HS-27A (cell line): ENCODE data around the gene NMNAT2.
"Not testable (repeated sequence)": the region's sequence is repeated elsewhere in the genome, so short reads cannot be mapped to it uniquely, and the experiment has no call there.

Source experiments
- DNase-seq: peaks from one replicate; pipeline ENCODE4 v3.0.0-alpha.2; 2012; ENCODE audit warnings: low read depth, missing footprints

NMNAT2 gene

DNA sequence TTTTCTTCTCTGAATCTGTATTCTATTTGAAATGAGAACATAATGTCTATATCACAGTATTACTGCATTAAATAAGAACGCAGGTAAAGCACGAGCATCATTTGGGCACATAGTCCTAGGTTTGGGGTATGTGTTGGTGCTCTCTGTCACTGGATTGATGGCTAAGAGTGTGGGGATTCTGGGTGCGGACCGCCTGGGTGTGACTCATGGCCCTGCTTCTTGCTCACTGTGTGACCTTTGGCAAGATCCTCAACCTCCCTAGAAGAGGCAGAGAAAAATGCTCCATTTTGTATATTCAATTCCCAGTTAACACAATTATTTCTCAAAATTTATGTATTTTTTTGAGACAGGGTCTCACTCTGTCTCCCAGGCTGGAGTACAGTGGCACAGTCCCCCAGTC, 132.4 kb downstream of the NMNAT2 start:
- no peak for DNase-seq

DNA sequence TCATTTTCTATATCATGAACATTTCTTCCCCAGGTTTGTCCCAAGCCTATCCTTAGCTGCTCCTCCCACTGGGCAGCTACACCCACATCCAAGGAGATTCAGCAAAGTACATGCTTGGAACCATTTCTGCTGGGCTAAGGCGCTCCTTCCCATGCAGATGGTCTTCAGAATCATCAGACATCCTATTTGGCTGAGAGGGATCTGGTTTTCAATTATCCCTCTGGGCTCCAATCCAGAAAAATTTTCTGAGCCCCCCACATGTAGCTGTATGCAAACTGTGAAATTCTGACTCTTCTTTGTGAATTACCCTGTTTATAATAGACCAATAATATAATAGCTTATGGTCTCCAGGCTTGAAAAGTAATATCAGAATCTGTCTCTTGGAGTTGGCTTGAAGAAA, 132.9 kb downstream of the NMNAT2 start:
- DNase-seq, result no peak

DNA sequence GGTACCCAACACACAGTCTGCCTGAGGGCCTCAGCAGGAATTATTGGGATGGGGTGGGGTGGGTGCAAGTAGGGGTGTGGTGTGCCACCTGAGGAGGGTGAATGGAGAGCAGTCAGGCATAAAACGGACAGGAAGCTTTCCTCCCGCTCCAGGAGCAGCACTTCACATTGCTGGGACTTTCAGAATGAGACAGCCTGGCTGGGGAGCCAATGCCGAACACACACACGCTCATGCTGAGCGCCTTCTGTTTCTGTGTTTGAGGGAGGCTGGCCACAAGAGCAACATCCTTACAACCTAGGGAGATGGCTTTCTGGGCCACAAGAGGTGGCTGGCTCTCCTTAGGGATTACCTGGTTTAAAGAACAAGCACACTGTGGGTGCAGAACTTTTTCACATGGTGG, 134.1 kb downstream of the NMNAT2 start:
- no peak for DNase-seq

DNA sequence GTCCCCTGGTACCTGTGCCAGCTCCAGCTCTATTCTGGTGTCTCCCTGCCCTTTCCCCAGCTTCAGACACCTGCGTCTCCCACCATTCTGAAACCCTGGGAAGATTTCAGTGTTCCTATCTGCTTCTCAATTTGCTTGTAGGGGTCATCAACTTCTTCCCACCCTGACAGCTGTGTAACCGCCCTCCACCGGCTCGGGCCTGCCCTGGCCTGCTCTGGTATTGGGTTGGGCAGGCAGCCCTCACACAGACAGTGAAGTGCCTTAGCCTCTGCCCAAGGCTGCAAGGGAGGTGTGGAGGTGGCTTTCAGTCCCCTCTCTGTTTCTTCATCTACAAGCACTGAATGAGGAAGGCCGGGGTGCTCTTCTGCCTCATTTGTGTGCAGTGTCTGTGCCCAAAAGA, 134.9 kb downstream of the NMNAT2 start:
- DNase-seq, result no peak

- DNase-seq, result no peak
Measured at GRCh38 chr1:183282101-183282855, 135.9 kb downstream of the NMNAT2 start.

- peak; percentile 88 for DNase-seq
Measured at GRCh38 chr1:183281553-183282091, 136.6 kb downstream of the NMNAT2 start.

GRCh38 chr1:183281039-183281438, 137.1 kb downstream of the NMNAT2 start:
- peak; percentile 71 for DNase-seq

GRCh38 chr1:183279835-183280234, 138.3 kb downstream of the NMNAT2 start:
- peak; percentile 72 for DNase-seq

DNA sequence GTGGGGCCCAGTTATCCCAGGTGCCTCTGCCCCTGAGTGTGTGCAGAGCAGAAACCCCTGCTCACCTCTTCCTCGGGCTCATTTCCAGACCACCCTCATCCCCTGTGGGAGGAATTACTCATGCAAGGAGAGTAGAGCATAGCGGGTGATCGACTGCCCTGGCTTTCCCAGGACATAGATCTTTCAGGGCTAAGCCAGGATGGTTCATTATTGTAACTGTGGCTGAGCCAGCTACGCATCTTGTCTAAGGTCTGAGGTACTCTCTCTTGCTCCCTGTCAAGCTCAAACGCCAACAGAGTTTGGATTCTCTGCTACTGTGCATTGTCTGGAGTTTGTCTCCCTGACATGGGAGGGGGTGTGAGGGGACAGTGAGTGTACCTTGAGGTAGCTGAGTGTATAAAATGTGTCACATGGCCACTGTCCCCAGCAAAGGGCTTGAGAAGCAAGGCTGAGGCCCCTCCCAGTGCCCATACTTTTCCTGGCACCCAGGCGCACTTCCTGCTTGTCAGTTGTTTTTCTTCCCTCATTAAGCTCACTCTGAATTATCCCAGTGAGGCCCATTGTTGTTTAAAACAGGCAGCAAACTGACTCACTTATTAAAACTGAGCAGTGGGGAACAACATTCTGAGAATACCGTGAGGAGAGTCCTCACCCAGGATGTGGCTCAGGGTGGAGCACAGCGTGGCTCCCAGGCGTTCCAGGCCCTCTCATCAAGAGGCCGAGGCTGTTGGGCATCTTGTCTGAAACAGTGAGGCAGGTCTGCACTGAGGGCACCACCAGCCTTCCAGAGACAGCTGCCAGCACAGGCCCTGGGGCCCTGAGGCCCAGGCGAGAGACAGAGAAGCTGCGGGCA, 139.2 kb downstream of the NMNAT2 start:
- DNase-seq, result peak; percentile 72

DNA sequence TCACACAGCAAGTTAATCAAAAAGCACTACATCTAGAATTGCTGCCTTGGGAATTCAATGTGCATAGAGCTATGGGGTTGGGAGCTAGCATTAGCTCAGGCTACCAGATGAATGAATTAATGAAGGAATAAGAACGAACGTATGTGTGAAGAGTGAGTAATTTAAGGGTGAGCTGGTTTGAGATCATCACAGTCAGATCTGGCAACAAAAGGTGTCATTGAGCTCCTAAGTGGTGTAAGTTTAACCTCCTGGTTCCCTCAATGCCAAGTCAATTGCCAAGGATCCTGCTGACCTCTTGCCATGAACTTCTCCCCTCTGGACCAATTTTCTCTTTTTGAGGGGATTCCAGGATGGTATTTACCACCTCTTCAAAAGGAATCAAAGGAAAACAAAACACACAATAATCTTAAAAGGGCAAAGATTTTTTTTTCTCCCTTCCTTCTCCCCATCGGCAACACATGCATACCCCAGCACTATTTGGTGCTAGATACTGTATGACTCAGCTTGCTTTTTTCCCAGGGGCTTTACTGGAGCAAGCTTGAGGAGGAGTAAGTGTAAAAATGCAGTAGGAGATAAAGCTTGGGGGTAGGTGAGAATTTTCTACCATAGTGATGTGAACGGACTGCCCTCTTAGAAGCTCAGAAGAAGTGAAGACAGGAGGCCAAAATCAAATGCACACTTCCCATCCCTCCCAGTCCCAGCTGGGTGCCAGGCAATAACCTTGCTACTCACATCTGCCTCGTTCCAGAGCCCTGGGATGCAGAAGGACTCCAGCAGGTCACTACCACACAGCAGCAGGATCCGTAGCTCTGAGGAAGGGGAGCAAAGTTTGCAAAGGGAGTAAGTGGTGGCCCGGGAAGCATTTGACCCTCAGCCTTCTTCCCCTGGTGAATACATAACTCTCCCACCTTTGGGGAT, 140.1 kb downstream of the NMNAT2 start:
- DNase-seq, result no peak

- no peak for DNase-seq
Measured at GRCh38 chr1:183276386-183277080, 141.6 kb downstream of the NMNAT2 start.

- no peak for DNase-seq
Measured at GRCh38 chr1:183275322-183275721, 142.9 kb downstream of the NMNAT2 start.

DNA sequence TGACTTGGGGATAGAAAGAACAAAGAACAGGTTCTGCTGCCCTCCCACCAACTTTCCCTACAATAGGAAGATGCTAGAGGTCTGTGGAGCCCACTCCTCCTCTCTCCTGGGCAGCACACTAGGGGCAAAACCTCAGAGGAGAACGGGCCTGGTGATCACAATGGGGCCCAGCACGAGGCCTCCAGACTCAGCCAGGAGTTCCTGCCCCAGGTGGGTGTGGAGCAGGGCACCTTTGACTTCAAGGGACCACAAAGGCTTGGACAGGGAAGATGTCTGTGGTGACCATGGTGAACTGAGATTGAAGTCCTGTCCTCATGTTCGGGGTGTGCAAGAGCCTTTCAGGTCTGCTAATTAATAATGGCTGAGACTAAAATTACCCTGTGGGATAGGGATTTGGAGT, 143.3 kb downstream of the NMNAT2 start:
- no peak for DNase-seq

GRCh38 chr1:183273984-183274383, 144.2 kb downstream of the NMNAT2 start:
- not testable (repeated sequence) for DNase-seq

GRCh38 chr1:183273300-183273699, 144.9 kb downstream of the NMNAT2 start:
- peak; percentile 60 for DNase-seq

DNA sequence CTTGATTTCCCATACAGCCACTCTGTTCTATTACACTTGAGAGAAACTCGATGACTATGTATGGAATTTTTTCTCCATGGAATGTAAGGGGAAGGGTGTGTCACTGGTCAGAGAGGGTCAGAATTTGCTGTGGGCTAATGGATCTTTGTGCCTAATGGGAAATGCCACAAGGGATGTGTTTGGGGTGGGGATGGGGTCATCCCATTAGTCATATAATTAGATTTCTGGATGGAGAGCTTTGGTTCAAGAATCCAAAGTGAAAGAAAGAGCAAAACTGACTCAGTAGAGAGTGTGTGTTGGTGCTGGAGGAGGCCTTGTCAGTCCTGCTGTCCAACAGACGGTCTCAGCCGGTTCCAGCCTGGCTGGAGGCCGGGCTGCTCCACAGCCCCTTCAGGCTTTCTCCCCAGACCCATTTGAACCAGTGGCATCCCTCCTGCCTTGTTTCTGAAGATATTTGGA, 145.8 kb downstream of the NMNAT2 start:
- DNase-seq, result peak; percentile 93

DNA sequence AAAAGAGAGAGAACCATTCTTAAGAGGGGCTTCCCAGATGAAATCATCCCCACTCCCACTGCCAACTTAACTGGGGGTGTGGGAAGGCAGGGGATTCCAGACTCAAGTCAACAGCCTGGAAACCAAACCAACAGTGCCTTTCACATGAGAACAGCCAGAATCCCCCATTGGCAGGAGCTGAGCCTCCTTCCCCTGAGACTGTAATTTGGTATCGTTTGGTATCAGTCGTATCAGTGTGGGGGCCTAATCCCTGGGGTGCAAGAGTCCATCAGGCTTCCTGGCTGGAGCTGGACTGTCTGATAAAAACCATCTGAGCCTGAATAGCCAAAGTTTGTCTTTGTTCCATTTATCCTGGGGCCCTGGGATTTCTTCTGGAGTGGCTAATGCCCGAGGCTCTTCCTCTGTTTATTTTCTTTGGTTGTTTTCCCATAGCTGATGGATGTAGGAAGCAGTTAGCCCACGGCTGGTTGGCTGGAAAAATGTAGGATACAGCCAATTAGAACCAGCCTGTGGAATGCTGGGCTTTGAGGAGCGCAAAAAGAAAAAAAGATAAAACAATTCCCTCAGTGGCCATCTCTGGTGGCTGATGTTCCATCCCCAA, 147.5 kb downstream of the NMNAT2 start:
- peak; percentile 69 for DNase-seq

DNA sequence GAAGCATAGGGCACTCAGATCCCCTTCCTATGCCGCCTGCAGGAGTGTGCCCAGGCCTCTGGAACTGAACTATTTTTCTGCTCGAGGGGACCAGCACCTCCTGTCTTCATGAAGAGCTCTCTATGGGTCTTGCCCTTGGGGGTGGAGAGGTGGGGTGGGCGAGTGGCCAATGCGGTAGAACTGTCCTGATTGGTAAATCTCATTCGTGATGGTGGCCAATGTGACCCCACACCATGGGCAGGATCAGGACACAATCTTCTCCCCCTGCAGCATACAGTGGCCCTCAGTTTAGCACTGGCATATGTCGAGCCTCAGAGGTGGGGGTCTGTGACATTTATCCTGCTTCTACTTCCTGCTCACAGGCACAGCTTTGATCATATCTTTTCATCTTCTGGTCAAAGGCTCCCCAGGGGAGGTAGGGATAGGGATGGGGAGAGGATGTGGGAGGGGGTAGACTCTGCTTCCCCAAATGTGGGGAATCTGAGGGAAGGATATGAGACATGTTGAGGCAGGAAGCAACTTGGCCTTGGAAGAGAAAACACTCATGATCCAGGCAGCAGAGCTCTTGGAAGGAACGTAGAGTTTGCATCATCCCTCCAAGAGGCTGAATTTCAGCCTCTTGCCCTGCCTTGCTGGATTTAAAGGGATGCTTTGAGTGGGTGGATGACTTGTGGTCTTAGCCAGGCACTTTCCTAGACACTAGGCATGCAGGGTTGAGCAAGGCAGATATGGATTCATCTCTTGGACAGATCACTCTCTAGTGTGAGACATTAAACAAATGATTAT, 150.3 kb downstream of the NMNAT2 start:
- DNase-seq, result no peak

GRCh38 chr1:183263886-183264602, 154.1 kb downstream of the NMNAT2 start:
- no peak for DNase-seq
